MM.1S (cell line): ENCODE measurements around the gene BCL2L1.

Source experiments
- CTCF ChIP-seq: fragments of 300-600 bp; sonication (generic); IDR thresholded peaks from 2 replicates; pipeline ENCODE4 v1.5.1; 2016; ENCODE audit warnings: antibody characterized with exemption, low read length, mixed read lengths
- EZH2 ChIP-seq: fragments of 300-600 bp; sonication (generic); optimal IDR thresholded peaks from 2 replicates; pipeline ENCODE3; 2017; ENCODE audit warnings: low read depth, mild to moderate bottlenecking, antibody characterized with exemption, low read length, mixed read lengths

GRCh38 chr20:31630187-31630790 lies 92.4 kb downstream of the BCL2L1 start:
- TF ChIP-seq EZH2 = no peak
- TF ChIP-seq CTCF = no peak
